Ectodermal cell (in vitro differentiated cells): Measurements from ENCODE around the gene LARGE1.

Source experiments
- H3K27ac ChIP-seq: 2 replicates; pipeline ENCODE4 v1.7.0; 2013; ENCODE audit warnings: mild to moderate bottlenecking, low read depth, low read length; ENCODE audit not compliant: insufficient read depth, poor library complexity, severe bottlenecking
- H3K27me3 ChIP-seq: 2 replicates; pipeline ENCODE4 v1.7.0; 2013; ENCODE audit warnings: mild to moderate bottlenecking, low read length; ENCODE audit not compliant: insufficient read depth, control insufficient read depth, poor library complexity, severe bottlenecking
- H3K36me3 ChIP-seq: one replicate; pipeline ENCODE4 v1.7.0; 2013; ENCODE audit warnings: low read length; ENCODE audit not compliant: control insufficient read depth, insufficient read depth
- H3K4me1 ChIP-seq: one replicate; pipeline ENCODE4 v1.7.0; 2013; ENCODE audit warnings: low read length; ENCODE audit not compliant: control insufficient read depth, insufficient read depth
- H3K4me3 ChIP-seq: 2 replicates; pipeline ENCODE4 v1.7.0; 2013; ENCODE audit warnings: low read depth, low read length, control low read depth; ENCODE audit not compliant: insufficient read depth
- H3K9me3 ChIP-seq: 2 replicates; pipeline ENCODE4 v1.7.0; 2013; ENCODE audit warnings: mild to moderate bottlenecking, low read length, moderate library complexity; ENCODE audit not compliant: control insufficient read depth
- WGBS, 2 experiments: methylation state at CpG; one replicate each; pipeline ENCODE4 v1.1.7; 2013; ENCODE audit warnings: missing lambda C conversion rate in 2 of 2; 5-methylcytosine and 5-hydroxymethylcytosine counted together

Gene LARGE1

GRCh38 chr22:33580310-33580709, 340.0 kb downstream of the LARGE1 start:
- H3K4me3 ChIP-seq, result no peak overlapping the region
- peaks cover 4% of the 10 kb centered on the region for H3K4me1 ChIP-seq
- H3K27me3 ChIP-seq, result no peaks in the 10 kb centered on the region
- H3K36me3 ChIP-seq, result no peaks in the 10 kb centered on the region
- no peak overlapping the region for H3K27ac ChIP-seq
- 92 to 95% methylated on average over 6 to 7 of the region's 7 CpGs for WGBS, 2 experiments
- H3K9me3 ChIP-seq, result no peaks in the 10 kb centered on the region

GRCh38 chr22:33579448-33580093, 340.7 kb downstream of the LARGE1 start:
- no peak overlapping the region for H3K27ac ChIP-seq
- no peaks in the 10 kb centered on the region for H3K27me3 ChIP-seq
- no peaks in the 10 kb centered on the region for H3K9me3 ChIP-seq
- no peaks in the 10 kb centered on the region for H3K4me1 ChIP-seq
- WGBS, 2 experiments, result 69 to 75% methylated on average over 8 of the region's 8 CpGs
- H3K4me3 ChIP-seq, result no peak overlapping the region
- H3K36me3 ChIP-seq, result no peaks in the 10 kb centered on the region

DNA sequence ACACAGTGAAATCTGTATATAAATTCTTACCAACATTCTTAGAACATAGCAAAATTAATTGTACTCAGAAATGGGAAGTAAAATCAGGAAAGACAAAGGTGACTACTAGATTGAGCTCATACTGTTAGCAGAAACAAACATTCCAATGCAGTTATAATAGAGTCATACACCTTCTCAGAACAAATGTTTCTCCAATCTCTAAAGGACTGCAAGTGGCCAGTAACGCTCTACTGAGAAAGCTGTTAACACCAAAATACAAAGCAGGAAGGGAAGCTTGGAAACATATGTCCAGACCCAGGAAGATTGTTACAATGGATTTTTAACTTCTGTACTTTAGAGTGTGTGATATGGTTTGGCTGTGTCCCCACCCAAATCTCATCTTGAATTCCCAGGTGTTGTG, 341.5 kb downstream of the LARGE1 start:
- Histone ChIP-seq H3K36me3 (no peaks in the 10 kb centered on the region), H3K4me3 (no peak overlapping the region), H3K9me3 (no peaks in the 10 kb centered on the region), H3K27ac (no peak overlapping the region), H3K27me3 (no peaks in the 10 kb centered on the region), H3K4me1 (no peaks in the 10 kb centered on the region)
- WGBS, 2 experiments, result 92 to 93% methylated on average over 1 of the region's 1 CpG

DNA sequence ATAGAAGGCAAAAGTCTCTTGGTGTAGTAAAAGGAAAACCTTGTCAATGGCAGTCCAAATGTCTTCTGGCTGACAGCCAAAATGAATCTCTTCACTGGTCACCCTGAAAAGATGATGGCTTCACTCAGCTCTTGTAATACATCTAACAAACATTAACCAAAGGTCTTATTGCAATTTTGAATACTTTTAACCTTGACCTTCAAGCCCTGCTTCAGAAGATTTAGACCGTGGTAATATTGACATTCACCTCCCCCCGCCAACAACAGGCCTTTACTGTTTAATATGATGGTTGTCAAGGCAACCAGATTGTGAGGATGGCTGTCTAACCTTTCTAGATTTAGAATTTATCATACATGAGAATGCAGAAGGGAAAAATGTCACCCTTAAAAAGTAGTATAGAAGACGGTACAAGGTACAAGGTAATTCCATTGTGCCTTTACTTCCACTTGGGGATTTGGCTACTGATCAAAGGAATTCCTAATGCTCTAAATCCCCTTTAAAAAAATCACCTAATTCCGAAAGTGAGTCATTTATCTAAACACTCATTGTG, 342.3 kb downstream of the LARGE1 start:
- no peaks in the 10 kb centered on the region for H3K27me3 ChIP-seq
- H3K4me3 ChIP-seq, result no peak overlapping the region
- 91 to 93% methylated on average over 3 to 4 of the region's 4 CpGs for WGBS, 2 experiments
- H3K27ac ChIP-seq, result no peak overlapping the region
- H3K9me3 ChIP-seq, result no peaks in the 10 kb centered on the region
- no peaks in the 10 kb centered on the region for H3K36me3 ChIP-seq
- no peaks in the 10 kb centered on the region for H3K4me1 ChIP-seq

DNA sequence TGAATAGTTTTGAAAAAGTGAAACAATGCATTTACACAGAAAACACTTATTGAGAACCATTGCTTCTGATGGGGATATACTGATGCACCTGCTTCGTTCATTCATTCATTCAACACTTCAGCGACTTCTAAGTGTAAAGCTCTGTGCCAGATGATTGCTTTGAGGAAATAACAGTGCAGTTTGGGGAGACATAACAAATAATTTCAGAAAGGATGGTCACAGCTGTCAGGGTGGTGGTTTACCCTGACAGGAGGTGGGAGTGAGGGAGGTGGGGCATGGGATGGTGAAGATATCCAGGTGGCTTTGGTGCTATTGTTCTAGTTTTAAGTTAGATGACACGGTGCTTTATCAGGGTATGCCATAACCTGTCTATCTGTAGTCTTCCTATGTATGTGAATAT, 344.1 kb downstream of the LARGE1 start:
- H3K27ac ChIP-seq, result no peak overlapping the region
- no peaks in the 10 kb centered on the region for H3K36me3 ChIP-seq
- H3K4me3 ChIP-seq, result no peak overlapping the region
- 94 to 100% methylated on average over 2 to 3 of the region's 3 CpGs for WGBS, 2 experiments
- no peaks in the 10 kb centered on the region for H3K4me1 ChIP-seq
- no peaks in the 10 kb centered on the region for H3K27me3 ChIP-seq
- no peaks in the 10 kb centered on the region for H3K9me3 ChIP-seq

GRCh38 chr22:33575771-33576170, 344.5 kb downstream of the LARGE1 start:
- H3K36me3 ChIP-seq, result no peaks in the 10 kb centered on the region
- 89 to 97% methylated on average over 7 of the region's 7 CpGs for WGBS, 2 experiments
- no peaks in the 10 kb centered on the region for H3K4me1 ChIP-seq
- no peak overlapping the region for H3K4me3 ChIP-seq
- no peak overlapping the region for H3K27ac ChIP-seq
- no peaks in the 10 kb centered on the region for H3K9me3 ChIP-seq
- no peaks in the 10 kb centered on the region for H3K27me3 ChIP-seq

DNA sequence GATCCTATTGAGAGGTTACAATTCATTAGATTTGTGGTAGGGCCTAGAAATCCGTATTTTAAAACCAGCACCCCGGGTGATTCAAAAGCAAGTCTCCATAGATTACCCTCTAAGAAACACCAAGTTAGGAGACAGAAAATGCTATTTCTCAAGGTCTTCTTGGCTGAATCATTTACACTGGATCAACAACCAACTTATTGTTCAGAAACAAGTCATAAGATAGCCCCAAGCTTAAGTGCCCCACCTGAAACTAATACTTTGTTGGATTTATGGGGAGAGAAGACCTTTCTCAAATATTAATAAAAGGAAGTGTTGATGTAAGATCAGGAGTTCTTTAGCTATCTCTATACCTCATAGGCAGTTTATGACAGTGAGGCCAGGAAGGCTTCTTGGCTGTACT, 345.2 kb downstream of the LARGE1 start:
- peaks cover under 1% of the 10 kb centered on the region for H3K4me1 ChIP-seq
- H3K9me3 ChIP-seq, result no peaks in the 10 kb centered on the region
- H3K4me3 ChIP-seq, result no peak overlapping the region
- H3K27ac ChIP-seq, result no peak overlapping the region
- no peaks in the 10 kb centered on the region for H3K36me3 ChIP-seq
- WGBS, 2 experiments, result 88 to 91% methylated on average over 2 of the region's 2 CpGs
- no peaks in the 10 kb centered on the region for H3K27me3 ChIP-seq

GRCh38 chr22:33573479-33573878, 346.8 kb downstream of the LARGE1 start:
- no peak overlapping the region for H3K4me3 ChIP-seq
- H3K9me3 ChIP-seq, result no peaks in the 10 kb centered on the region
- H3K27me3 ChIP-seq, result no peaks in the 10 kb centered on the region
- 94 to 95% methylated on average over 4 of the region's 4 CpGs for WGBS, 2 experiments
- no peak overlapping the region for H3K27ac ChIP-seq
- H3K36me3 ChIP-seq, result no peaks in the 10 kb centered on the region
- peaks cover 15% of the 10 kb centered on the region for H3K4me1 ChIP-seq

DNA sequence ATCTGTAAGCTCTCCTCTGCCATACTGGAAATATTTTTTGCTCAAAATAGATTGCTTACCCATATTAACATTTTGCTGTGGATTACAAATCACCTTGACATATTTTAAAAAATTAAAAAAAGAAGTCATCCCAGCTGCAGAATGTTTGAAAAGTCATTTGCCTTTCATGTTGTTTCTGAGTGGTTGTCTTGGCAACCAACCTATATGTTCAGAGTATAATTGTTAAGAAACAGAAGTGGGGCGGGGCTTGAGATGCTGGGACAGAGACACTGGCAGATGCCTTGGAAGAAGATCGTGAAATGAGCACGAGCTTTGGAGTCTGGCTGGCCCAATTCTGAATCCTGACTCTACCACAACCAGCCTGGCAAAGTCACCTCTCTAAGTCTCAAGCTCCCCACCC, 348.2 kb downstream of the LARGE1 start:
- Histone ChIP-seq H3K27me3 (no peaks in the 10 kb centered on the region), H3K36me3 (no peaks in the 10 kb centered on the region), H3K27ac (no peak overlapping the region), H3K4me1 (peaks cover 15% of the 10 kb centered on the region), H3K9me3 (no peaks in the 10 kb centered on the region), H3K4me3 (no peak overlapping the region)
- 91 to 96% methylated on average over 3 of the region's 3 CpGs for WGBS, 2 experiments

- H3K36me3 ChIP-seq, result no peaks in the 10 kb centered on the region
- H3K4me3 ChIP-seq, result no peak overlapping the region
- no peaks in the 10 kb centered on the region for H3K9me3 ChIP-seq
- H3K27me3 ChIP-seq, result no peaks in the 10 kb centered on the region
- peaks cover 15% of the 10 kb centered on the region for H3K4me1 ChIP-seq
- no peak overlapping the region for H3K27ac ChIP-seq
- WGBS, 2 experiments, result 86 to 88% methylated on average over 4 of the region's 4 CpGs
Measured at GRCh38 chr22:33570110-33570509, 350.2 kb downstream of the LARGE1 start.
